Activated CD4-positive, alpha-beta T cell treated with anti-CD3 and anti-CD28 coated beads, Interleukin-2, amount 10 ng/mL, durations not matched to agents 24 days and 14 days (primary cell): Measurements from ENCODE around the gene NPC1L1. TPM values are rescaled to one million over a fixed set of nuclear protein-coding genes. Genes with fewer than 3 reads are reported as not detected.
"Not testable (repeated sequence)": the region's sequence is repeated elsewhere in the genome, so short reads cannot be mapped to it uniquely, and the experiment has no call there.

ENCODE experiments used
- DNase-seq: peaks from one replicate; pipeline ENCODE4 v3.0.0; 2022
- H3K27ac Mint-ChIP-seq: one replicate; pipeline ENCODE4 v1.8.0; 2022; ENCODE audit warnings: mild to moderate bottlenecking, mixed read lengths
- H3K27me3 Mint-ChIP-seq: one replicate; pipeline ENCODE4 v1.8.0; 2022; ENCODE audit warnings: mixed read lengths
- H3K36me3 Mint-ChIP-seq: one replicate; pipeline ENCODE4 v1.8.0; 2022; ENCODE audit warnings: low read depth, mild to moderate bottlenecking, mixed read lengths
- H3K4me1 Mint-ChIP-seq: one replicate; pipeline ENCODE4 v1.8.0; 2021; ENCODE audit warnings: mixed read lengths
- H3K4me3 Mint-ChIP-seq: one replicate; pipeline ENCODE4 v1.8.0; 2022; ENCODE audit warnings: mild to moderate bottlenecking, moderate library complexity, mixed read lengths
- H3K9me3 Mint-ChIP-seq: one replicate; pipeline ENCODE4 v1.8.0; 2021; ENCODE audit warnings: mixed read lengths
- intact Hi-C: fragments of 100-400 bp; cut with micrococcal nuclease; formaldehyde crosslinking; loops from one replicate; pipeline ENCODE4 v1.15.1; 2023
- total RNA-seq: library from RNA; stranded (reverse); gene quantifications from 2 replicates; pipeline ENCODE4 v1.2.3, GENCODE V29; 2022

NPC1L1 gene
- total RNA-seq, 1 donor from 2014 or later = not detected

GRCh38 chr7:44515590-44516268, 25.4 kb downstream of the NPC1L1 start:
- Mint-ChIP-seq H3K4me3 (no peak overlapping the region), H3K4me1 (no peaks in the 10 kb centered on the region), H3K9me3 (no peaks in the 10 kb centered on the region), H3K27ac (no peak overlapping the region), H3K27me3 (no peaks in the 10 kb centered on the region), H3K36me3 (no peaks in the 10 kb centered on the region)
- DNase-seq = no peak
- intact Hi-C loops = no loop called here

GRCh38 chr7:44512736-44513135, 28.4 kb downstream of the NPC1L1 start:
- intact Hi-C loops = no loop called here
- H3K4me3 Mint-ChIP-seq = no peak overlapping the region
- H3K9me3 Mint-ChIP-seq = no peaks in the 10 kb centered on the region
- DNase-seq = no peak
- no peaks in the 10 kb centered on the region for H3K27me3 Mint-ChIP-seq
- H3K27ac Mint-ChIP-seq = no peak overlapping the region
- peaks cover 2% of the 10 kb centered on the region for H3K4me1 Mint-ChIP-seq
- no peaks in the 10 kb centered on the region for H3K36me3 Mint-ChIP-seq

GRCh38 chr7:44511863-44512468, 29.2 kb downstream of the NPC1L1 start:
- H3K4me3 Mint-ChIP-seq = no peak overlapping the region
- no peak overlapping the region for H3K27ac Mint-ChIP-seq
- H3K36me3 Mint-ChIP-seq = no peaks in the 10 kb centered on the region
- no peaks in the 10 kb centered on the region for H3K27me3 Mint-ChIP-seq
- peaks cover under 1% of the 10 kb centered on the region for H3K9me3 Mint-ChIP-seq
- intact Hi-C loops = no loop called here
- H3K4me1 Mint-ChIP-seq = peaks cover 2% of the 10 kb centered on the region
- no peak for DNase-seq

GRCh38 chr7:44511236-44511635, 29.9 kb downstream of the NPC1L1 start:
- H3K4me1 Mint-ChIP-seq = peaks cover 2% of the 10 kb centered on the region

GRCh38 chr7:44508328-44509030, 32.7 kb downstream of the NPC1L1 start:
- peaks cover 3% of the 10 kb centered on the region for H3K27me3 Mint-ChIP-seq

More at GRCh38 chr7:44511236-44511635, 29.9 kb downstream of the NPC1L1 start:
- no peaks in the 10 kb centered on the region for H3K27me3 Mint-ChIP-seq
- no peak overlapping the region for H3K27ac Mint-ChIP-seq
- no peaks in the 10 kb centered on the region for H3K36me3 Mint-ChIP-seq
- intact Hi-C loops = no loop called here
- no peak overlapping the region for H3K4me3 Mint-ChIP-seq
- DNase-seq = no peak
- peaks cover 7% of the 10 kb centered on the region for H3K9me3 Mint-ChIP-seq

GRCh38 chr7:44506592-44507288, 34.4 kb downstream of the NPC1L1 start:
- intact Hi-C loops, H3K4me3 Mint-ChIP-seq, H3K36me3 Mint-ChIP-seq, H3K4me1 Mint-ChIP-seq, H3K27ac Mint-ChIP-seq, DNase-seq, H3K27me3 Mint-ChIP-seq: not testable (repeated sequence)
- peaks cover 14% of the 10 kb centered on the region for H3K9me3 Mint-ChIP-seq

More at GRCh38 chr7:44508328-44509030, 32.7 kb downstream of the NPC1L1 start:
- Mint-ChIP-seq H3K9me3 (peaks cover 14% of the 10 kb centered on the region), H3K36me3 (no peaks in the 10 kb centered on the region), H3K27ac (peak overlapping the region; percentile 51), H3K4me3 (no peak overlapping the region), H3K4me1 (peaks cover 4% of the 10 kb centered on the region)
- no peak for DNase-seq
- intact Hi-C loops = no loop called here

- intact Hi-C loops = no loop called here
- DNase-seq = no peak
- peaks cover 6% of the 10 kb centered on the region for H3K27me3 Mint-ChIP-seq
- peaks cover 4% of the 10 kb centered on the region for H3K4me1 Mint-ChIP-seq
- no peak overlapping the region for H3K27ac Mint-ChIP-seq
- peaks cover 14% of the 10 kb centered on the region for H3K9me3 Mint-ChIP-seq
- no peaks in the 10 kb centered on the region for H3K36me3 Mint-ChIP-seq
- H3K4me3 Mint-ChIP-seq = no peak overlapping the region
Measured at GRCh38 chr7:44505595-44505994, 35.5 kb downstream of the NPC1L1 start.

- DNase-seq = no peak
- Mint-ChIP-seq H3K4me1 (no peaks in the 10 kb centered on the region), H3K27me3 (peaks cover 4% of the 10 kb centered on the region), H3K4me3 (no peak overlapping the region), H3K9me3 (no peaks in the 10 kb centered on the region), H3K36me3 (no peaks in the 10 kb centered on the region), H3K27ac (no peak overlapping the region)
- intact Hi-C loops = no loop called here
Measured at GRCh38 chr7:44498230-44498954, 42.7 kb downstream of the NPC1L1 start.

GRCh38 chr7:44497155-44498027, 43.7 kb downstream of the NPC1L1 start:
- Mint-ChIP-seq H3K9me3 (no peaks in the 10 kb centered on the region), H3K4me1 (no peaks in the 10 kb centered on the region), H3K36me3 (no peaks in the 10 kb centered on the region), H3K4me3 (no peak overlapping the region), H3K27me3 (peaks cover 4% of the 10 kb centered on the region), H3K27ac (no peak overlapping the region)
- no peak for DNase-seq
- intact Hi-C loops = no loop called here

GRCh38 chr7:44496385-44496784, 44.7 kb downstream of the NPC1L1 start:
- Mint-ChIP-seq H3K4me1 (no peaks in the 10 kb centered on the region), H3K36me3 (no peaks in the 10 kb centered on the region), H3K27ac (no peak overlapping the region), H3K9me3 (no peaks in the 10 kb centered on the region), H3K27me3 (peaks cover 2% of the 10 kb centered on the region), H3K4me3 (no peak overlapping the region)
- DNase-seq = no peak
- intact Hi-C loops = no loop called here

- Mint-ChIP-seq H3K9me3 (no peaks in the 10 kb centered on the region), H3K4me1 (peaks cover 6% of the 10 kb centered on the region), H3K27ac (no peak overlapping the region), H3K4me3 (no peak overlapping the region), H3K36me3 (peaks cover under 1% of the 10 kb centered on the region), H3K27me3 (peaks cover 2% of the 10 kb centered on the region)
- intact Hi-C loops = loop anchor here (5.0 kb wide), 1 partner anchor 87 kb away; the partner anchor contains the start of gene TMED4
- no peak for DNase-seq
Measured at GRCh38 chr7:44494960-44495359, 46.2 kb downstream of the NPC1L1 start.

GRCh38 chr7:44491229-44491628, 49.9 kb downstream of the NPC1L1 start:
- Mint-ChIP-seq H3K36me3 (peaks cover 18% of the 10 kb centered on the region), H3K4me1 (peaks cover 28% of the 10 kb centered on the region), H3K4me3 (peak overlapping the region; percentile 85), H3K27ac (peak overlapping the region; percentile 88), H3K27me3 (no peaks in the 10 kb centered on the region), H3K9me3 (no peaks in the 10 kb centered on the region)
- no peak for DNase-seq
- intact Hi-C loops = loop anchor here (2.0 to 5.0 kb wide), 2 partner anchors 30 to 91 kb away; partner anchors contain the start of gene TMED4
